ENCODE data around the gene PLEKHO1.
"Not testable (repeated sequence)": the region's sequence is repeated elsewhere in the genome, so short reads cannot be mapped to it uniquely, and the experiment has no call there.

Gene PLEKHO1, protein sequence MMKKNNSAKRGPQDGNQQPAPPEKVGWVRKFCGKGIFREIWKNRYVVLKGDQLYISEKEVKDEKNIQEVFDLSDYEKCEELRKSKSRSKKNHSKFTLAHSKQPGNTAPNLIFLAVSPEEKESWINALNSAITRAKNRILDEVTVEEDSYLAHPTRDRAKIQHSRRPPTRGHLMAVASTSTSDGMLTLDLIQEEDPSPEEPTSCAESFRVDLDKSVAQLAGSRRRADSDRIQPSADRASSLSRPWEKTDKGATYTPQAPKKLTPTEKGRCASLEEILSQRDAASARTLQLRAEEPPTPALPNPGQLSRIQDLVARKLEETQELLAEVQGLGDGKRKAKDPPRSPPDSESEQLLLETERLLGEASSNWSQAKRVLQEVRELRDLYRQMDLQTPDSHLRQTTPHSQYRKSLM

DNA sequence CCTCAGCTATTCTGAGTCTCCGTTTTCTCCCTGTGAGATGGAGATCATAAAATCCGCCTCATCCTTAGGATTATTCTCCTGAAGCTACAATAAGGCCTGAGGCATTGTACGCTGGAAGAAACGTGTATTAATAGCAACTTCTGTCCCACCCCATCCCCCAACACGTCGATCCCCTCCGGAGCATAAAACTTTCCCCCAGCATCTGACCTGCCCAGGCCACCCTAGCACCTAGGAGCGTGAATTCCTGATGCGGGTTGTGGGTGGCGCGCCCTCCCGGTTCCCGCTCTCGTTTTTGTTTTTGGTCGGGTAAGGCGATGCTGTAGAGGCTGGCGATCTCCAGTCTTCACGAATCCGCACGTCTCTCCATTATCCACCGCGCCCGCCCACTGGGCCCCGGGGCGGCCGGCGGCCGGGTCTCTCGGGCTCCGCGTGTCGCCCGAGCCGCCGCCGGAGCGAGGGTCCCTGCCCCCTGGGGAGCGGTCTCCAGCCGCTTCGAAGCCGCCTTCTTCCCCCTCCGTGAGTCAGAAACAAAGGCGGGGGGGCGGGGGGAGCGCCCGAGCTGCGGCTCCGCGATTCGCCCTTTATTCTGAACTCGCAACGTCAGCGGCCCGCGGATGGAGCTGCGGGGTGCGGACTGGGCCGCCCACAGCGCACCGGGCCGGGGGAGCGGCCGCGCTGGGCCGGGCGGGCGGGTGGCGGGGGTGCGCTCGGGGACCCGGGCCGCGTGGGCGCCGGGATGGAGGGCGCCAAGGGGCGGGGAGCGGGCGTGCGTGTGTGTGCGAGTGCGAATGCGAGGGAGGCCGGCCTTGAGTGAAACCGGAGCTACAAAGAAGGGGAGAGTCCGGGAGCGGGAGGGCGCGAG lies at the start of gene PLEKHO1:
TSS of gene PLEKHO1 (plus strand) at position 646 of the 862 bp plus-strand sequence. CDS start 342 bp downstream, outside the sequence.
- DNase-seq = peak; percentile 86

DNA sequence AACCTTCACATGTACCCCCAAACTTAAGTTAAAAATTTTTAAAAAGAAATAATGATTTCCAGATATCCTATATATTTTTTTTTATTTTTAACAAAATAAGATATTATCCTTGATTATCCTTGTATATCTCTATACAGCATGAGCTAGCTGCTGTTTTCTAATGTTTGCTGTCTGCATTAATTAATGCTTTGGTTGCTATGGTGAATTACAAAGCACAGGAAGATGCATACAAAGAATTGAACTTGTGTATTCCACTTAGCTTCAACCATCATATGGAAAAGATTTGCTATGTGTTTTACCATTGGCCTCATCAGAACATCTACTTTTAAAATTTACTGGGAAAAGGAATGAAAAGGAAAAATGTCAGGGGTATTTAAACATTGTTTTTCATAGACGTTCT lies 46.7 kb upstream of the PLEKHO1 start:
- no peak for DNase-seq

DNA sequence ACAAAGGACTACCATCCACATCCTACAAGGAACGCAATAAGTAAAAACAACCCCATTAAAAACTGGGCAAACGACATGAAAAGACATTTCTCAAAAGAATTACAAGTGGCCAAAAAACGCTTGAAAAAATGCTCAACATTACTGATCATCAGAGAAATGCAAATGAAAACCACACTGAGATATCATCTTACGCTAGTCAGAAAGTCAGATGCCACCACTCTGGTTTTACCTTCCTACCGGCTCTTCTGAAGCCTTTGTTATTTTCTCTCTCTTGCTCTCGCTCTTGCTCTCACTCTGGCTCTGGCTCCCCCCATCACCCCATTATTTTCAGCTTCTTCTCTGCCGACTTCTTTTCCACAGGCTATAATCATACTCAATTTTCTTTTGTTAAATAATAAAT lies 43.4 kb upstream of the PLEKHO1 start:
- DNase-seq = no peak

DNA sequence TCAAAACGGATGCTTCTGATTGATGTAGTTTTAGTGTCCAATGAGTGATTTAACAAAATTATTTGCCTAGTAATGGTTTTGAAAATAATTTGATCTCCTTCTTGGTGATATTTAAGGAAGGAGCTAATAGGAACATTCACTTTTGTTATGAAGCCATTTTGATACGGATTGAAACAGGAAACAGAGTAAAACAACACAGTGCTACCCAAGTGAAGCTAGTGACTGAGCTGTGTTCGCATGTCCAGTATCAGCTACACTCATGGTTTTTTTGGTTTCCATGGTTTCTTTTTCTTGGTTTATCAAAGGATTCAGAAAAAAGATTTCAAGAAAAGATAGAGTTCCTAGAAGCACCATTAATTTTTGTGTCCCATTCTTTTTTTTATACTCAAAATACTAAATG lies 40.1 kb upstream of the PLEKHO1 start:
- DNase-seq = no peak

DNA sequence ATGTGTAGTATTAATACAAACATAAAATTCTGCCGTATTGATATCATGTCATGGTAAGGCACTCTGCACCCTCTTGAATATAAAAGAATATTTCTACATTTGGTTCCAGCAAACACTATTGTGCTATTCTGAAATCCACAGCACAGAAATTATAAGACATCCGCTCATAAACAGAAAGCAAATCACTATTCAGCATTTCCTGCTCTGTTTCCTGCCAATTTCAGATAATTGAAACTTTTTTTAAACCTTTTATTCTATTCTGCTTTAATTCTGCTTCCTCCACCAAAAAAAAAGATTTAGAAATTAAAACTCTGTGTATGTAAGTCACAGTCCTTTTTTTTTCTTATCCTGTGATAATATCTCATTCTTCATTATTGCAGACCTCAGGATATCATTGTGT lies 39.6 kb upstream of the PLEKHO1 start:
- no peak for DNase-seq

DNA sequence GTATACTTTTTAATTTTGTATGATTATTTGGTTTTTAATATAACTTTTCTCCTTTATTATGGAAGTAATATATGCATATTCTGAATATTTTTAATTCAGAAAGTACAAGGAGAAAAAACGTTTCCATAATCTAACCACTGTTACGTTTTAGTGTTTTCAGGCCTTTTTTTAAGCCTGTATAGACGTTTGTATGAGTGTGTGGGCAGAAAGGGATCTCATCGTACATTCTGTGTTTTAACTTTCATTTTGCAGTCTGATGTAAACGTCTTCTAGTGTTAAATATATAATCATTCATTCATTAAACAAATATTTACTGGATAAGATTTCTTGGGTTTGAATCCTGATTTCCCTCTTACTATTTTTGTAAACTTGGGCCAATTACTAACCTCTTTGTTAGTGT lies 38.0 kb upstream of the PLEKHO1 start:
- no peak for DNase-seq

DNA sequence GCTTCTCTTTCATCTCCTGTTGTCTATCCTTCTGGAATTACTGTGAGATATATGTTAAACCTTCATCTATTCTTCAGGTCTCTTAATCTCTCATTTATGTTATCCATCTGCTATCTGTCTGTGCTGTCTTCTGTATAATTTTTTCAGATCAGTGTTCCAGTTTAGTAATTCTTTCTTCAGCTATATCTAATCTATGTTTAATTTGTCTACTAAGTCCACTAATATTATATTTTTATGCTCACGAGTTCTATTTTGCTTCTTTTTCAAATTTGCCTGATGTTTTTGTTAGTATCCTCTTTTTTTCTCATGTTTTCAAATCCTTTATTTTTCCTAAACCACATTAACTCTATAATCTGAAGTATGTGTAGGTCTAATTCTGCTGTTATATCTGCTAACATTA lies 34.6 kb upstream of the PLEKHO1 start:
- no peak for DNase-seq

DNA sequence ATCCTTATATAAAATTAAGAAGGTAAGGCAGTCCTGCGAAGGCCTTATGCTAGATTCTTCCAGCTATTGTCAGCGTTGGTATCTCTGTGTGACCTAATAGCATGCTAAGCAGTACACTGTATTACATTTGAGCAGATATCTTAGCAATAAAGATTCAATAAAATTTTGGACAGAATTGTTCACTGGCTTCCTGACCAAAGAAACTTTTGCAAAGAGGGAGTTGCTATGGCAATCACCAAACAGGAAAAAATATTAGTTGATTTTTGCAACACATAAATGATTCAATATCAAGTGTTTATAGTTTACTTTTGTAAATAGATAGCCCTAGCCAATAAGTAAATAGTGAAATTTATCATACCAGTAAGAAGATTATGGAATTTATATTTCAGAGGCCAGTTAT lies 31.0 kb upstream of the PLEKHO1 start:
- no peak for DNase-seq

DNA sequence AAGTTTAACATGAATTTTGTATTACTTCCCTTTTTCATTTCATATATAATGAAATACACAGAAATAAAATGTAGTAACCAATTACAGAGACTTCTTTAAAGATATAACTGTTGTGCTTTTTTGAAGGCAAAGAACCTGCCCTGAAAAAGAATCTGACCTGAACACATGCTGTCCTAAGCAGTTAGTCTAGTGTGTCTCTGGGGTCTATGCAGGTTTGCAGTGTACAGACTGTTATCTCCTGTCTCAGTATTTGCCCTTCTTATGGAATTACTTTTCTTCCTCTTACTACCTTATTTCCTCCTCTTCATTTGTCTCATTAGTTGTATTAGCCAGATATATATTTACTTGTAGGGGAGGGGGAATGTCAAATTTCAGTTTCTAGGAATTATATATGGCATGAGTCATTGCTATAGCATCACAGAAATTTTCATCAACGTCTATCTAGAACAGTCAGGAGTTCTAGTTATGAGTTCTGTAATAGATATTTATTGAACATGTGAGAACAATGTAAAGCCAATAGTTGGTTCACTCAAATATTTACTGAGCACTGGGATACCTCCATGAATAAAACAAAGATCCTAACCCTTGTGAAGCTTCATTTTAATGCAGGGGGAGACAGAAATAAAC lies 28.4 kb upstream of the PLEKHO1 start:
- no peak for DNase-seq

DNA sequence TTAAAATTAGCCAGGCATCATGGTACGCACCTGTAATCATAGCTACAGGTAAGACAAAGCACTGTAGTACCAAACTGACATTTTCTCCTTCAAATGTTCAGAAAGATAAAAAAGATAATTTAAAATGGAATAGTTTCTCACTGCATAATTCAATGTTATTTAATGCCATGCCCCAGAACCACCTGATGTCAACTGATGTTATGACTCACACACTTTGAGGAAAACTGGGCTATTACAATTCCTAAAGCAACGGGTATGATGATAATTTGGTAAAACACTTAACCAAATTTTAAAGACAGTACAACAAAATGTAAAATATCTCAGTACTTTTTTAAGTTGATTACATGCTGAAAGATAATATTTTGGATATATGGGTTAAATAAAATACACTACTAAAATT lies 22.9 kb upstream of the PLEKHO1 start:
- DNase-seq = no peak

DNA sequence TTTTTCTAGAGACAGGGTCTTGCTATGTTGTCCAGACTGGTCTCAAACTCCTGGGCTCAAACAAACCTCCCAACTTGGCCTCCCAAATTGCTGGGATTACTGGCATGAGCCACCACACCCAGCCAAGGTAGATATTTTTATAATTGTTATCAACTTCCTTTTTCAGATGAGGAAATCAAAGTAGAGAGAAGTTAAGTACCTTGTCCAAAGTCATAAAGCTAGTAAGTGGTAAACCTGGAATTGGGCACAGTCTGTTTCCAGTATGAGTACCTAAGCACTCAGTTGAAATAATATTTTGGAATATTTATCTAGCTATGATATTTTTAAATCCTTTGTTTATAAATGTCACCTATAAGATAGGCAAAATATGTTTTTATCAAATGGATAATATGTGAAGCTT lies 22.3 kb upstream of the PLEKHO1 start:
- DNase-seq = no peak

DNA sequence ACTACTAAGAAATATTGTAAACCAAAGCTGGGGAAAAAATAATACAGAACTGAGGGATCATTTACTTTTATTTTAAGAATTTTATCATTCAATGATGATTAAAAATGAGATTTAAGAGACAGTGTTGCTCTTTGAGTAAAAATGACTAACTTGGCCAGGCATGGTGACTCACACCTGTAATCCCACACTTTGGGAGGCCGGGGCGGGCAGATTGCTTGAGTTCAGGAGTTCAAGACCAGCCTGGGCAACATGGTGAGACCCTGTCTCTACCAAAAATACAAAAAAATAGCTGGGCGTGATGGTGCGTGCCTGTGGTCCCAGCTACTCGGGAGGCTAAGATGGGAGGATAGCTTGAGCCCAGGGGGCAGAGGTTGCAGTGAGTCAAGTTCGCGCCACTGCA lies 21.8 kb upstream of the PLEKHO1 start:
- DNase-seq = no peak

DNA sequence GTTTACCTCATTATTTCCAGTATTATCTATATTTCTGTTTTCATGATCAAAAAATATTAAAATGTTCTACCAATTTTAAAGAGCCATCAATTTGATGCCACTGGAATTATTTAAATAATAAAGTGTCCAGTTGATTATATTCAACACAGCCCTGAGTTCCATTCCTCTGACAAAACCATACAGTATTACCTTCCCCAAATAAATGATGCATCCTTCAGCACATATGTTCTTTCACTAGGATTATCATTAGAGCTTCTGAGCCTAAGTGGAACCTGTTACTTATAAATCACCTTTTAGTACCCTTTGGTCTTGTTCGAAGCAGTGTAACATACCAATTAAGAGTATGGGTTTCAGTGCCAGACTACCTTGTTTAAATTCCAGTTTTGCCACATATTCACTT lies 17.3 kb upstream of the PLEKHO1 start:
- DNase-seq = no peak

DNA sequence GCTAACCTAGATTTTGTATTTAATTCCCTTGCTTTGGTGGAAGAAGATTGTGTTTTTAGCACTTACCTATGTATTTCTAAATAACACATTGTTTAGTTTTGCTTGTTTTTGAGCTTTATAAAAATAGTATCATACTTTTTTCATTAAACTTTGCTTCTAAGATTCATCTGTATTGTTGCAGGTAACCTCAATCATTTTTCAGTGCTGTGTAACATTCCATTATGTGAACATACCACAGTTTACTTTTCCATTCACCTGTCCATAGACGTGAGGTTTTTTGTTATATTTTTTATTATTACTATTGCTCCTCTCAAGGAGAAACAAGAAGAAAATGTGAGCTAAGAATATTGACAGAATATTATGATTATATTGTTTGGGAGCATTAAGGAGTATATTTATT lies 15.2 kb upstream of the PLEKHO1 start:
- no peak for DNase-seq

DNA sequence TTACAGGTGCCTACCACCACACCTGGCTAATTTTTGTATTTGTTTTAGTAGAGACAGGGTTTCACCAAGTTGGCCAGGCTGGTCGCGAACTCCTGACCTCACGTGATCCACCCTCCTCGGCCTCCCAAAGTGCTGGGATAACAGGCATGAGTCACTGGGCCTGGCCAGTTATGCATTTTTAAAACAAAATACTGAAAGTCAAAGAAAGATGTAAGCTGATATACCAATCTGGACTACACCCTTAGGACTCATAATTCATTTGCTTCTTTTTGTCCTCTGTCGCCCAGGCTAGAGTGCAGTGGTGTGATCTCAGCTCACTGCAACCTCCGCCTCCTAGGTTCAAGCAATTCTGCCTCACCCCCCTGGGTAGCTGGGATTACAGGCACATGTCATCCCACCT lies 14.3 kb upstream of the PLEKHO1 start:
- DNase-seq = not testable (repeated sequence)

DNA sequence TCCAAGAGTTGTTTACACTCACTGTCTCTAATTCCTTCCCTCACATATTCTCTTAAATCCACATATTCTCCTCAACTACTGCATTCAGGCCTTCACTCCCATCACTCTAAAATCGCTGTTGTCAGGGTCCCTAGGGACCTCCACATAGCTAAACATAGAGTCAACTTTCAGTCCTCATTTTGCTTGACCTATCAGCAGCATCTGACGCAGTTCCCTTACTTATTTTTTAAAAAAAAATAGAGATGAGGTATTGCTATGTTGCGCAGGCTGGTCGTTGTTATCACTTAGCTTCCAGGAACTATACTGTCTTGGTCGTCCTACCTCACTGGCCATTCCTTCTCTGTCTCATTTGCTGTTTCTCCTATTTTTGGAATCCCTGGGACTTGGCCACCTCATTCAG lies 11.7 kb upstream of the PLEKHO1 start:
- no peak for DNase-seq

DNA sequence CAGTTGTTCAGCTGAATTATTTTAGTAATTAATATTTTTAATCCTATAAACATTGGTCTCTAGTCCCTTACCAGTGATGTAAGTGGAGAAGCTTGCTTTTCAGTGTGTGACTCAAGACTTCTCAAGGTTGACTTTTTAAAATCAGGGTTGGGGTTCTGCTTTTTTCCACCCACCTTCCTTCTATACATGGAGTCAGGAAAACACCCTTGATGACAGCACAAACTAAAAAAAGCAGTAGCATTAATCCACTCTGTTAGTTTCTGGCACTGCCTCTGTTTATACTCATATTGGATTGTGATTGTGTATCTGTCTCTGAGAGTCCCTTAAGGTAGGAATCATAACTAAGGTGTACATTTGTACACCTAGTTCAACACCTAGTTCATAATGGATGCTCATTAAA lies 8.3 kb upstream of the PLEKHO1 start:
- DNase-seq = no peak

DNA sequence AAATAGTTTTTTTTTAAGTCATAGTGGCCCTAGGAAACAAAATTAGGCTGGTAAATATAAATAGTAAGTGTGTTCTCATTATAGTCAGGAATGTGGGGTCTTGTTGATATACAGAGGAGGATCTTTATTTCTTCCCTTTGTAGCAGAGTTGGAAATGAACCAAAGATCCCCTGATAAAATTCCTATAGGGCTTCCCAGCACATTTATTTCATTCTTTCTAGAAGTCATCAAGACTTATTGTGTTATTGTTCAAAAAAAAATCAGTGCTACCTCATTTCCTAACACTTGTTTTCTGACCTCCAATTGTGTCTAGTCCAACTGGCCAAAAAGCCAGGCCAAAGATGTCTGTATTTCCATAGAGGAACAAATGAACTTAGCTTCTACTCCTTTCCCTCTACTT lies 7.6 kb upstream of the PLEKHO1 start:
- DNase-seq = no peak

DNA sequence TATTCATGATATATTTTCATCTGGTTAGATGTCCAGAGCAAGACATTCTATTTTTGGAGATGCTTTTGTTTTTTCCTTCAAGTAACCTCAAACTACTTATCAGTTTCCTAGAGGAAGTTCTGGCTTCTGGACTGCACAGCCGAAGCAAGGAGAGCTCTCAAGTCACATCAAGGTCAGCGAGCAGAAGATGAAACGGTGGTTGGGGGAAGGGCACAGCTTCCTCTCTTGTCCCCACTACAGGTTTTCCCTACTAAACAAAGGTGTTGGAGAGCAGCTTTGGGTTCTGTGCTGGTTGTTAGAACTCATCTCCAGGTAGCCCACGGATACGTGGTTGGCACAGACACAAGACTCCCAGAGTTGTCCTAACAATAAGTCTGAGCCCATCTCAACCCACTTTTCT lies 5.1 kb upstream of the PLEKHO1 start:
- DNase-seq = no peak

DNA sequence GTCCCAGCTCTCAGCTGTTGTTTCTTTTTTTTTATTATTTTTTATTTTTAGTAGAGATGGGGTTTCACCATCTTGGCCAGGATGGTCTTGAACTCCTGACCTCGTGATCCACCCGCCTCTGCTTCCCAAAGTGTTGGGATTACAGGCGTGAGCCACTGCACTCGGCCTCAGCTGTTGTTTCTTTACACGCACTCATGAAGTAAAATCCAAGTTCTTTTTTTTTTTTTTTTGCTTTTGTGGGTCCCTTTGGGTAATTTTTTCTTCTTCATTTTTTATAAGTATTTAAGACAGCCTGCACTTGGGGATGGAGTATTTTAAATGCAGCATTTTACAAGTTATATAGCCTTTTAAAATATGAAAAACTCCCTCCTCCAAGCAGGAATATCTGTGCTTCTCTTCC lies 3.7 kb upstream of the PLEKHO1 start:
- DNase-seq = not testable (repeated sequence)

DNA sequence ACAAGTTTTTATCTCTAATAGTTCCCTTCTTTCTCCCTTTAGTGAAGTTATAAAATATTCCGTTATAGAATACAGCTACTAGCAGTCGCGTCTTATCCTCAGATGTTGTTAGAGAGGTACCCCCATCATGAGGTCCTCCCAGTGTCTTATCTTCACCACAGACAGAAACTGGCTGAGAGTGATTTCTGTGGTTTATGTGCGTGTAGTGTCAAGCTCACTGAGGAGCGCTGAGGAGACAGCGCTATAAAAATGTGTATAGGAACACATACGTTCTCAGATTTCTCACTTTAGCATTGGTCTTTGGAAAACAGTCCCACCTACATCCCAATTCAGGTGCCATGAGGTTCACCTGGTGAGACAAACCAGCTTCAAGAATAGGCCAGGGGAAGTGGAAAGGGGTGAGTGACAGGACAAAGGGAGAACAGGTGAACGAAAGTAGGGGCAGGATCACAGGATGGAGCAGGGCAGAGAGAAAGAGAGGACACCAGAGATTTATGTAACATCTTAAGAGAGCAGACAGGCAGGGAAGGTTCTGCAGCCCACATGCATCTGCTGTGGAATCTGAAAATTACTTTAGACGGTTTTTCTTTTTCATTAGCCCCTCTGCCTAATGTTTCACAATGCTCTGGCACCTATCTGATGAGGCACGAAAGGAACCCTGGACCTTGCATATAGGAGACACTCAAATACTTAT lies 2.7 kb upstream of the PLEKHO1 start:
- DNase-seq = no peak

DNA sequence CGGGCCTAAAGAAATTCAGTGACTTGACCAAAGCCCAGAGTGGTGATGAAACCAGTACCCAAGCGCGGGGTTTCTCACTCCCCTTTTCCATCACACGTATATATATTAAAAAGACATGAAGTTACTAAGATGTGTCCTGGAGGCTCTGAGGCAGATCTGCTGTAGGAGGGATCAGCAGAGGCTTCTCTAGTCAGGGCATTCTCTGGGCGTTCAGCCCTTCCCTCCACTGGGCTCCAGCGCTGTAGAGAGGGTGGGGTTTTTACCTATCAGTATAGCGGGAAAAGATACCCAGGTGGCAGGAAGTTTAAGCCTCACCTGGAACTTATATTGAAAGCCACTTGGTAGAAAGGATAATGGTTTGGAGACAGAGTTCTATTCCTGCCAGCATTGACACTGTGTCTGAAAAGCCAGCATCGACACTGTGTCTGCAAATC lies 862 bp upstream of the PLEKHO1 start:
- DNase-seq = no peak
